Measurements from ENCODE around the gene EML1.
"Not testable (repeated sequence)": the region's sequence is repeated elsewhere in the genome, so short reads cannot be mapped to it uniquely, and the experiment has no call there.

The EML1 gene

GRCh38 chr14:99943620-99944019 lies 150.4 kb downstream of the EML1 start:
- DNase-seq = no peak

GRCh38 chr14:99944241-99944651 lies 151.0 kb downstream of the EML1 start:
- no peak for DNase-seq

GRCh38 chr14:99945732-99946651 lies 152.8 kb downstream of the EML1 start:
- no peak for DNase-seq

- peak; percentile 7 for DNase-seq
Observed at GRCh38 chr14:99946652-99947489, 153.7 kb downstream of the EML1 start.

GRCh38 chr14:99947695-99948094 lies 154.5 kb downstream of the EML1 start:
- DNase-seq = no peak

- DNase-seq = not testable (repeated sequence)
Observed at GRCh38 chr14:99949011-99949732, 156.0 kb downstream of the EML1 start.

- DNase-seq = no peak
Observed at GRCh38 chr14:99950181-99950580, 157.0 kb downstream of the EML1 start.

- no peak for DNase-seq
Observed at GRCh38 chr14:99951085-99951484, 157.9 kb downstream of the EML1 start.

GRCh38 chr14:99952039-99952438 lies 158.8 kb downstream of the EML1 start:
- DNase-seq = no peak

- no peak for DNase-seq
Observed at GRCh38 chr14:99952453-99952852, 159.2 kb downstream of the EML1 start.

- DNase-seq = no peak
Observed at GRCh38 chr14:99955826-99956455, 162.7 kb downstream of the EML1 start.

- no peak for DNase-seq
Observed at GRCh38 chr14:99958380-99958779, 165.2 kb downstream of the EML1 start.

- DNase-seq = no peak
Observed at GRCh38 chr14:99961826-99962518, 168.8 kb downstream of the EML1 start.

GRCh38 chr14:99964979-99965378 lies 171.8 kb downstream of the EML1 start:
- DNase-seq = no peak

- DNase-seq = no peak
Observed at GRCh38 chr14:99966037-99966835, 173.0 kb downstream of the EML1 start.

GRCh38 chr14:99966912-99967311 lies 173.7 kb downstream of the EML1 start:
- no peak for DNase-seq

GRCh38 chr14:99968191-99968920 lies 175.1 kb downstream of the EML1 start:
- peak; percentile 20 for DNase-seq

- DNase-seq = no peak
Observed at GRCh38 chr14:99968941-99969340, 175.7 kb downstream of the EML1 start.

- no peak for DNase-seq
Observed at GRCh38 chr14:99969673-99970322, 176.6 kb downstream of the EML1 start.

All from kidney glomerular epithelial cell (primary cell).